ENCODE data around the gene CLINT1. TPM values are rescaled to one million over a fixed set of nuclear protein-coding genes. Genes with fewer than 3 reads are reported as not detected.
"Not testable (repeated sequence)": the region's sequence is repeated elsewhere in the genome, so short reads cannot be mapped to it uniquely, and the experiment has no call there.

CLINT1 gene
- total and polyA plus RNA-seq, 4 donors, result 31.7 to 60.9 (median 44.5) TPM

- Histone ChIP-seq H3K9me3 (ENCODE audit: control insufficient read depth, low read length) (no peaks in the 10 kb centered on the region), H3K4me1 (ENCODE audit: control insufficient read depth in 1 of 2, insufficient read depth in 2 of 2, low read length in 2 of 2) (peaks cover 0 to 4% of the 10 kb centered on the region in 2 donors), H3K36me3 (ENCODE audit: control insufficient read depth in 1 of 2, insufficient read depth in 2 of 2, low read length in 1 of 2) (no peaks in the 10 kb centered on the region), H3K4me3 (ENCODE audit: low read length in 2 of 2) (no peak overlapping the region), H3K27ac (ENCODE audit: low read depth in 1 of 2, low read length in 2 of 2) (no peak overlapping the region), H3K27me3 (ENCODE audit: control insufficient read depth in 1 of 2, insufficient read depth in 2 of 2, low read length in 1 of 2) (no peaks in the 10 kb centered on the region)
- DNase-seq (no peak), ATAC-seq (ENCODE audit: low FRiP score) (no peak)
- 94 to 95% methylated on average over 2 of the region's 2 CpGs for WGBS, 2 donors
- intact Hi-C loops (cut with DNase I), result no loop called here
Measured at GRCh38 chr5:157890836-157891597, 32.1 kb upstream of the CLINT1 start.

GRCh38 chr5:157888814-157889532 is 30.0 kb upstream of the CLINT1 start:
- no peaks in the 10 kb centered on the region for H3K36me3 ChIP-seq (ENCODE audit: control insufficient read depth in 1 of 2, insufficient read depth in 2 of 2, low read length in 1 of 2)
- no peak for ATAC-seq (ENCODE audit: low FRiP score)
- no peaks in the 10 kb centered on the region for H3K27me3 ChIP-seq (ENCODE audit: control insufficient read depth in 1 of 2, insufficient read depth in 2 of 2, low read length in 1 of 2)
- H3K9me3 ChIP-seq (ENCODE audit: control insufficient read depth, low read length), result no peaks in the 10 kb centered on the region
- no peak overlapping the region for H3K27ac ChIP-seq (ENCODE audit: low read depth in 1 of 2, low read length in 2 of 2)
- 62 to 71% methylated on average over 1 of the region's 1 CpG for WGBS, 2 donors
- DNase-seq, result no peak
- no peak overlapping the region for H3K4me3 ChIP-seq (ENCODE audit: low read length in 2 of 2)
- peaks cover 0 to 4% of the 10 kb centered on the region in 2 donors for H3K4me1 ChIP-seq (ENCODE audit: control insufficient read depth in 1 of 2, insufficient read depth in 2 of 2, low read length in 2 of 2)
- intact Hi-C loops (cut with DNase I), result no loop called here

- 92 to 98% methylated on average over 23 to 27 of the region's 27 CpGs for WGBS, 2 donors
- Histone ChIP-seq H3K27ac (ENCODE audit: low read depth in 1 of 2, low read length in 2 of 2) (no peak overlapping the region), H3K4me1 (ENCODE audit: control insufficient read depth in 1 of 2, insufficient read depth in 2 of 2, low read length in 2 of 2) (peaks cover 0 to 4% of the 10 kb centered on the region in 2 donors), H3K27me3 (ENCODE audit: control insufficient read depth in 1 of 2, insufficient read depth in 2 of 2, low read length in 1 of 2) (no peaks in the 10 kb centered on the region), H3K4me3 (ENCODE audit: low read length in 2 of 2) (no peak overlapping the region), H3K36me3 (ENCODE audit: control insufficient read depth in 1 of 2, insufficient read depth in 2 of 2, low read length in 1 of 2) (no peaks in the 10 kb centered on the region), H3K9me3 (ENCODE audit: control insufficient read depth, low read length) (no peaks in the 10 kb centered on the region)
- intact Hi-C loops (cut with DNase I), result no loop called here
- ATAC-seq (ENCODE audit: low FRiP score) (no peak), DNase-seq (no peak)
Measured at GRCh38 chr5:157886796-157887380, 27.9 kb upstream of the CLINT1 start.

GRCh38 chr5:157885051-157885450 is 26.1 kb upstream of the CLINT1 start:
- H3K9me3 ChIP-seq (ENCODE audit: control insufficient read depth, low read length); ATAC-seq (ENCODE audit: low FRiP score); H3K27ac ChIP-seq (ENCODE audit: low read depth in 1 of 2, low read length in 2 of 2); H3K27me3 ChIP-seq (ENCODE audit: control insufficient read depth in 1 of 2, insufficient read depth in 2 of 2, low read length in 1 of 2); intact Hi-C loops (cut with DNase I); DNase-seq; H3K4me1 ChIP-seq (ENCODE audit: control insufficient read depth in 1 of 2, insufficient read depth in 2 of 2, low read length in 2 of 2); H3K4me3 ChIP-seq (ENCODE audit: low read length in 2 of 2); H3K36me3 ChIP-seq (ENCODE audit: control insufficient read depth in 1 of 2, insufficient read depth in 2 of 2, low read length in 1 of 2): not testable (repeated sequence)
- WGBS, 2 donors, result 71 to 92% methylated on average over 1 of the region's 1 CpG

- H3K36me3 ChIP-seq (ENCODE audit: control insufficient read depth in 1 of 2, insufficient read depth in 2 of 2, low read length in 1 of 2); H3K9me3 ChIP-seq (ENCODE audit: control insufficient read depth, low read length); DNase-seq; H3K27ac ChIP-seq (ENCODE audit: low read depth in 1 of 2, low read length in 2 of 2); H3K4me3 ChIP-seq (ENCODE audit: low read length in 2 of 2); ATAC-seq (ENCODE audit: low FRiP score); intact Hi-C loops (cut with DNase I); H3K4me1 ChIP-seq (ENCODE audit: control insufficient read depth in 1 of 2, insufficient read depth in 2 of 2, low read length in 2 of 2); H3K27me3 ChIP-seq (ENCODE audit: control insufficient read depth in 1 of 2, insufficient read depth in 2 of 2, low read length in 1 of 2): not testable (repeated sequence)
- WGBS, 2 donors, result 75 to 91% methylated on average over 7 of the region's 7 CpGs
Measured at GRCh38 chr5:157881498-157881897, 22.6 kb upstream of the CLINT1 start.

- Histone ChIP-seq H3K36me3 (ENCODE audit: control insufficient read depth in 1 of 2, insufficient read depth in 2 of 2, low read length in 1 of 2) (no peaks in the 10 kb centered on the region), H3K4me1 (ENCODE audit: control insufficient read depth in 1 of 2, insufficient read depth in 2 of 2, low read length in 2 of 2) (no peaks in the 10 kb centered on the region), H3K9me3 (ENCODE audit: control insufficient read depth, low read length) (peaks cover 3% of the 10 kb centered on the region), H3K27ac (ENCODE audit: low read depth in 1 of 2, low read length in 2 of 2) (no peak overlapping the region), H3K4me3 (ENCODE audit: low read length in 2 of 2) (no peak overlapping the region), H3K27me3 (ENCODE audit: control insufficient read depth in 1 of 2, insufficient read depth in 2 of 2, low read length in 1 of 2) (no peaks in the 10 kb centered on the region)
- ATAC-seq (ENCODE audit: low FRiP score) (no peak), DNase-seq (no peak)
- WGBS, 2 donors, result 88 to 96% methylated on average over 2 of the region's 2 CpGs
- intact Hi-C loops (cut with DNase I), result no loop called here
Measured at GRCh38 chr5:157877821-157878220, 18.9 kb upstream of the CLINT1 start.

- H3K27ac ChIP-seq (ENCODE audit: low read depth in 1 of 2, low read length in 2 of 2), result no peak overlapping the region
- no peaks in the 10 kb centered on the region for H3K36me3 ChIP-seq (ENCODE audit: control insufficient read depth in 1 of 2, insufficient read depth in 2 of 2, low read length in 1 of 2)
- DNase-seq (no peak), ATAC-seq (ENCODE audit: low FRiP score) (no peak)
- no peaks in the 10 kb centered on the region for H3K4me1 ChIP-seq (ENCODE audit: control insufficient read depth in 1 of 2, insufficient read depth in 2 of 2, low read length in 2 of 2)
- 87 to 90% methylated on average over 5 of the region's 5 CpGs for WGBS, 2 donors
- intact Hi-C loops (cut with DNase I), result no loop called here
- no peak overlapping the region for H3K4me3 ChIP-seq (ENCODE audit: low read length in 2 of 2)
- no peaks in the 10 kb centered on the region for H3K9me3 ChIP-seq (ENCODE audit: control insufficient read depth, low read length)
- no peaks in the 10 kb centered on the region for H3K27me3 ChIP-seq (ENCODE audit: control insufficient read depth in 1 of 2, insufficient read depth in 2 of 2, low read length in 1 of 2)
Measured at GRCh38 chr5:157874861-157875260, 15.9 kb upstream of the CLINT1 start.

GRCh38 chr5:157870837-157871834 is 12.2 kb upstream of the CLINT1 start:
- intact Hi-C loops (cut with DNase I), result no loop called here
- H3K36me3 ChIP-seq (ENCODE audit: control insufficient read depth in 1 of 2, insufficient read depth in 2 of 2, low read length in 1 of 2), result no peaks in the 10 kb centered on the region
- no peak overlapping the region for H3K27ac ChIP-seq (ENCODE audit: low read depth in 1 of 2, low read length in 2 of 2)
- 54 to 61% methylated on average over 7 of the region's 7 CpGs for whole genome bisulfite sequencing, 2 donors
- ATAC-seq (ENCODE audit: low FRiP score) (no peak), DNase-seq (peak in 1 of 2 donors; percentile 51)
- H3K9me3 ChIP-seq (ENCODE audit: control insufficient read depth, low read length), result no peaks in the 10 kb centered on the region
- no peaks in the 10 kb centered on the region for H3K27me3 ChIP-seq (ENCODE audit: control insufficient read depth in 1 of 2, insufficient read depth in 2 of 2, low read length in 1 of 2)
- no peaks in the 10 kb centered on the region for H3K4me1 ChIP-seq (ENCODE audit: control insufficient read depth in 1 of 2, insufficient read depth in 2 of 2, low read length in 2 of 2)
- no peak overlapping the region for H3K4me3 ChIP-seq (ENCODE audit: low read length in 2 of 2)

All from aorta (tissue), 5 donors.